ENCODE data around the gene RNU5B-1. TPM values are rescaled to one million over a fixed set of nuclear protein-coding genes. Genes with fewer than 3 reads are reported as not detected.

RNU5B-1 gene
- total RNA-seq, result not detected

GRCh38 chr15:65304381-65305149 lies at the start of gene RNU5B-1:
Gene RNU5B-1, plus strand, starts transcription at chr15:65304677.
- DNase-seq (ENCODE audit: low spot score) (peak; percentile 77), ATAC-seq (peak; percentile 88)

- ATAC-seq, result no peak
- no peak for DNase-seq (ENCODE audit: low spot score)
Measured at GRCh38 chr15:65254758-65255157, 49.7 kb upstream of the RNU5B-1 start.

- ATAC-seq (no peak), DNase-seq (ENCODE audit: low spot score) (no peak)
Measured at GRCh38 chr15:65255486-65256140, 48.9 kb upstream of the RNU5B-1 start.

- no peak for ATAC-seq
- DNase-seq (ENCODE audit: low spot score), result no peak
Measured at GRCh38 chr15:65258375-65259262, 45.9 kb upstream of the RNU5B-1 start.

- DNase-seq (ENCODE audit: low spot score) (no peak), ATAC-seq (no peak)
Measured at GRCh38 chr15:65259367-65259797, 45.1 kb upstream of the RNU5B-1 start.

- no peak for ATAC-seq
- no peak for DNase-seq (ENCODE audit: low spot score)
Measured at GRCh38 chr15:65260968-65261367, 43.5 kb upstream of the RNU5B-1 start.

- no peak for ATAC-seq
- DNase-seq (ENCODE audit: low spot score), result no peak
Measured at GRCh38 chr15:65263313-65263712, 41.2 kb upstream of the RNU5B-1 start.

GRCh38 chr15:65264863-65265430 lies 39.5 kb upstream of the RNU5B-1 start:
- no peak for DNase-seq (ENCODE audit: low spot score)
- no peak for ATAC-seq

- ATAC-seq, result no peak
- no peak for DNase-seq (ENCODE audit: low spot score)
Measured at GRCh38 chr15:65266469-65266868, 38.0 kb upstream of the RNU5B-1 start.

GRCh38 chr15:65268411-65268810 lies 36.1 kb upstream of the RNU5B-1 start:
- DNase-seq (ENCODE audit: low spot score), result no peak
- no peak for ATAC-seq

GRCh38 chr15:65270811-65271545 lies 33.5 kb upstream of the RNU5B-1 start:
- ATAC-seq (peak; percentile 96), DNase-seq (ENCODE audit: low spot score) (peak; percentile 52)

- no peak for DNase-seq (ENCODE audit: low spot score)
- no peak for ATAC-seq
Measured at GRCh38 chr15:65275104-65275727, 29.3 kb upstream of the RNU5B-1 start.

- ATAC-seq (no peak), DNase-seq (ENCODE audit: low spot score) (no peak)
Measured at GRCh38 chr15:65275728-65276126, 28.8 kb upstream of the RNU5B-1 start.

- ATAC-seq (no peak), DNase-seq (ENCODE audit: low spot score) (no peak)
Measured at GRCh38 chr15:65277015-65277414, 27.5 kb upstream of the RNU5B-1 start.

- ATAC-seq (no peak), DNase-seq (ENCODE audit: low spot score) (no peak)
Measured at GRCh38 chr15:65278480-65278879, 26.0 kb upstream of the RNU5B-1 start.

- no peak for DNase-seq (ENCODE audit: low spot score)
- no peak for ATAC-seq
Measured at GRCh38 chr15:65285291-65286068, 19.0 kb upstream of the RNU5B-1 start.

GRCh38 chr15:65286069-65286703 lies 18.3 kb upstream of the RNU5B-1 start:
- ATAC-seq (peak; percentile 76), DNase-seq (ENCODE audit: low spot score) (peak; percentile 89)

- ATAC-seq, result peak; percentile 92
Measured at GRCh38 chr15:65286704-65287519, 17.6 kb upstream of the RNU5B-1 start, which contains the start of gene PARP16. Gene PARP16, minus strand, starts transcription at chr15:65286883. Its CDS starts 457 bp downstream, at chr15:65286426.

More at GRCh38 chr15:65286704-65287519, 17.6 kb upstream of the RNU5B-1 start, which contains the start of gene PARP16:
- peak; percentile 94 for DNase-seq (ENCODE audit: low spot score)
